ENCODE data around the gene ANKRD45. TPM values are rescaled to one million over a fixed set of nuclear protein-coding genes. Genes with fewer than 3 reads are reported as not detected.
A peak's percentile ranks its signal among the peaks of the same experiment; 100 is the strongest.

The ANKRD45 gene, protein sequence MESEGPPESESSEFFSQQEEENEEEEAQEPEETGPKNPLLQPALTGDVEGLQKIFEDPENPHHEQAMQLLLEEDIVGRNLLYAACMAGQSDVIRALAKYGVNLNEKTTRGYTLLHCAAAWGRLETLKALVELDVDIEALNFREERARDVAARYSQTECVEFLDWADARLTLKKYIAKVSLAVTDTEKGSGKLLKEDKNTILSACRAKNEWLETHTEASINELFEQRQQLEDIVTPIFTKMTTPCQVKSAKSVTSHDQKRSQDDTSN
- not detected for polyA plus RNA-seq (2012; ENCODE audit: insufficient read length, low read depth)

GRCh38 chr1:173669491-173669941 is at the start of gene ANKRD45:
TSS of gene ANKRD45 (minus strand) at chr1:173669851. CDS start at chr1:173659418, 10,433 bp downstream.
- no peak for TF ChIP-seq FOXP2 (optimal IDR thresholded peaks at IDR 0.05; ENCODE audit: borderline replicate concordance, extremely low read depth, extremely low read length, insufficient read depth)
- TF ChIP-seq SIN3A (IDR thresholded peaks at IDR 0.05; ENCODE audit: borderline replicate concordance, insufficient read depth, low read length), result no peak
- TF ChIP-seq REST (IDR thresholded peaks at IDR 0.05; ENCODE audit: insufficient read depth in 1 of 2, low read depth in 2 of 2, low read length in 2 of 2), result no peak

DNA sequence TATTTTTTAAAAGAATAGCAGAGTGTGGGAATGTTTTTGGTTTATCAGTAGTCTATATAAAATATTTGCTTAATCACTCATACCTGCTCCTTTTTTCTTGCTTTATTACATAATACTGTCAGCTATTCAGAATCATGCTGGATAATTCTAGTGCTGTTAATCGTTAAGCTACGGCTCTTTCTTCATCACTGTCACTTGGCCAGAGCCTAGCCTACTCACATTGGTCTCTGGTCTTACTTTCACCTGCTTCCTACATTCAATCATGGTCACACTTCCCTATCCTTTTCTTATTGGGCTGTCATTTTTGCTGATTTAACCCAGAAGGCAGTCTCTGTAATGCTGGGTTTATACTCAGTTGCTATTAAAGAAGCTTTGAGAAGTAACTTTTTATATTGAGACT is 47.6 kb upstream of the ANKRD45 start:
- no peak for TF ChIP-seq FOXP2 (optimal IDR thresholded peaks at IDR 0.05; ENCODE audit: borderline replicate concordance, extremely low read depth, extremely low read length, insufficient read depth)
- no peak for TF ChIP-seq SIN3A (IDR thresholded peaks at IDR 0.05; ENCODE audit: borderline replicate concordance, insufficient read depth, low read length)
- no peak for TF ChIP-seq POLR2AphosphoS5 (IDR thresholded peaks at IDR 0.05; ENCODE audit: low read depth, low read length)
- no peak for TF ChIP-seq TAF1 (IDR thresholded peaks at IDR 0.05; ENCODE audit: borderline replicate concordance, insufficient read depth, low read length)
- TF ChIP-seq REST (IDR thresholded peaks at IDR 0.05; ENCODE audit: insufficient read depth in 1 of 2, low read depth in 2 of 2, low read length in 2 of 2), result no peak

- TF ChIP-seq REST (IDR thresholded peaks at IDR 0.05; ENCODE audit: insufficient read depth in 1 of 2, low read depth in 2 of 2, low read length in 2 of 2) (no peak), SIN3A (IDR thresholded peaks at IDR 0.05; ENCODE audit: borderline replicate concordance, insufficient read depth, low read length) (no peak), FOXP2 (optimal IDR thresholded peaks at IDR 0.05; ENCODE audit: borderline replicate concordance, extremely low read depth, extremely low read length, insufficient read depth) (no peak), TAF1 (IDR thresholded peaks at IDR 0.05; ENCODE audit: borderline replicate concordance, insufficient read depth, low read length) (no peak), POLR2AphosphoS5 (IDR thresholded peaks at IDR 0.05; ENCODE audit: low read depth, low read length) (no peak)
Observed at GRCh38 chr1:173715538-173715844, 45.8 kb upstream of the ANKRD45 start.

DNA sequence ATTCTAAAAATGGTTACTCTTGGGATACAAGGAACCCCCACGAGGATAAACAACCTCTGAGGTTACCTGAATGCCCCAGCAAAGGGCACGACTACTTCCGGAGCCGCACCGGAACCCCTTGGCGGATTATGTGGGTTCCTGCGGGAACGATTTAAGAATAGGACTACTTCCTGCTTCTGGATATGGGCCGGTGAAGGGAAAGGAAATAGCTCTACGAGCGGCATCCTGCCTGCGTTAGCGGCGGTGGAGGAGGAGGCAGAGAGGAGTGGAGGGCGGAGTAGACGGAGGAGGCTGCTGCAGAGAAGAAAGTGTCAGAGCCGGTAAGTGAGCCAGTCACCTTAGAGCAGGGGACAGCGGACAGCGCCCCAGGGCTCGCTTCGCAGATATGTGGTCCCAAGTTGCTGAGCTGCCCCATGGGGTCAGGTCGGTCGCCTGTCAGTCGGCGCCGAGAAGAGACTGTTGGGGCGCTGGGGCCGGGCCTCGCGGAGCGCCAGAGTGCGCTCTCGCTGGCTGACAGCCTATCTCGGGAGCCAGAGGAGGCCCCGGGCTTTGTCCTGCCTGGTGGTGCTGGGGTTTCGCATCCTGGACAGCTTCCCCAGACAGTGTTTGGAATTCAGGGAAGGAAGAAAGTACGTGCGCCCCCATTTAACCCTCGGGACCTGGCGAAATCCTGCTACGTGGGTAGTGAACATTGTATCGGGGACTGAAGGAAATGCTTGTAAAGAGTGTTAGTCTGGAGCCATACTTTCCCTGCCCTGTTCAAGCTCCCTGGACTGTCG is 45.3 kb upstream of the ANKRD45 start, which contains the start of gene KLHL20:
KLHL20 (plus strand) TSS at position 223 of the 779 bp plus-strand sequence. CDS start 1,063 bp downstream, outside the sequence.
- TF ChIP-seq FOXP2 (optimal IDR thresholded peaks at IDR 0.05; ENCODE audit: borderline replicate concordance, extremely low read depth, extremely low read length, insufficient read depth), result no peak
- peak; percentile 98 for TF ChIP-seq TAF1 (IDR thresholded peaks at IDR 0.05; ENCODE audit: borderline replicate concordance, insufficient read depth, low read length)
- peak; percentile 93 for TF ChIP-seq POLR2AphosphoS5 (IDR thresholded peaks at IDR 0.05; ENCODE audit: low read depth, low read length)
- peak in 1 of 2 experiments; percentile 68; a peak in 2 of 4 replicates for TF ChIP-seq REST (IDR thresholded peaks at IDR 0.05; ENCODE audit: insufficient read depth in 1 of 2, low read depth in 2 of 2, low read length in 2 of 2)
- peak; percentile 91; the same call in 1 of the 2 replicates for TF ChIP-seq SIN3A (IDR thresholded peaks at IDR 0.05; ENCODE audit: borderline replicate concordance, insufficient read depth, low read length)

Measured in PFSK-1 (cell line).